Stimulated activated CD4-positive, alpha-beta T cell treated with anti-CD3 and anti-CD28 coated beads, Interleukin-15, amount 100 ng/mL, for 48 hours (primary cell): ENCODE measurements around the gene PRR16.

Experiments used
- DNase-seq, 2 donors: peaks; one replicate each; pipeline ENCODE4 v3.0.0-alpha.2; 2020; ENCODE audit warnings: low read depth in 2 of 2

Gene PRR16

DNA sequence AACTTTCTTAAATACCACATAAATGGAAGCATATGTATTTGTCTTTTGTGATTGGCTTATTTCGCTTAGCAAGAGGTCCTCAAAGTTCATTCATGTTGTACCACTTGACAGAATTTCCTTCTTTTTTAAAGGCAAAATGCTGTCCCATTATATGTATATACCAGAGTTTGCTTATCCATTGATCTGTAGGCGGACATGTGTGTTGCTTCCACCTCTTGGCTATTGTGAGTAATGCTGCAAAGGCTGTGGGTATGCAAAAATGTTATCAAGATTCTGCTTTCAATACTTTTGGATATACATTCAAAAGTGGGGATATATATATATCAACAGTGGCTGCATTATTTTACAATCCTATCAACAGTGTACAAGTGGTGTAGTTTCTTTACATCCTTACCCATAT, 271.0 kb downstream of the PRR16 start:
- DNase-seq, result no peak
